Amygdala (tissue), 56 donors: ENCODE results near the gene AOPEP.

ENCODE experiments used
- DNase-seq, 56 donors: peaks; one replicate each; lab custom pipeline; 2025; lab: John Stamatoyannopoulos, UW

AOPEP gene

GRCh38 chr9:94995048-94995693 lies 268.7 kb downstream of the AOPEP start:
- no peak for DNase-seq

- DNase-seq = no peak
Observed at GRCh38 chr9:94996641-94997040, 270.1 kb downstream of the AOPEP start.

DNA sequence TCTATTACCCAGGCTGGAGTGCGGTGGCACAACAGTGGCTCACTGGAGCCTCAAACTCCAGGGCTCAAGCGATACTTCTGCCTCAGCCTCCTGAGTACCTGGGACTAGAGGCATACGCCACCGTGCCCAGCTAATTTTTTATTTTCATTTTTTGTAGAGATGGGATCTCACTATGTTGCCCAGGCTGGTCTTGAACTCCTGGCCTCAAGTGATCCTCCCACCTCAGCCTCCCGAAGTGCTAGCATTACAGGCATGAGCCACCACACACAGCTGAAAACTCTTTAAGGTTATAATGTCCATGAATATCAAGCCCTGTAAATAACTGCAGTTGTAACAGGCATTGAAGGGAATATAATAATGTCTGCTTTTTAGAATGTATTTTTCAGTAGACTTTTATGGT lies 271.2 kb downstream of the AOPEP start:
- no peak for DNase-seq

GRCh38 chr9:94999832-95000231 lies 273.3 kb downstream of the AOPEP start:
- no peak for DNase-seq

DNA sequence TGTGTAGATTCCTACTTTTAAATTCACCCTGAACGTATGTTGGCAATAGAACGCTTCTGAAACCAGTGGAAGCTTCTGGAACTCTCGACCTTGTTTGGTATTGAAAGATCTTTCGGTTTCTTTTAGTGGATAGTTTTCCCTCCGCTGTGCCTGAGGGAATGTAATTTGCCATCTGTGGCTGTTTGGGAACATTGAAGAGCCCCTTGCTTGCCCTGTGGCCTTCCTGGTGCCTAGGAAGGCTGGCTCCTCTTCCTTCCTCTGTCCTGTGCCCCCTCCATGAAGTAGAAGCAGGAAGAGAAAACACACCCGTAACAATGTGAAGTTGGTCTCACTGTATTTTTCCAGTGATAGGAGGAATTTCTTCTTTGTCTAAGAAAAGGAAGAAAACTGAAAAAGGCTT lies 274.3 kb downstream of the AOPEP start:
- DNase-seq = no peak

DNA sequence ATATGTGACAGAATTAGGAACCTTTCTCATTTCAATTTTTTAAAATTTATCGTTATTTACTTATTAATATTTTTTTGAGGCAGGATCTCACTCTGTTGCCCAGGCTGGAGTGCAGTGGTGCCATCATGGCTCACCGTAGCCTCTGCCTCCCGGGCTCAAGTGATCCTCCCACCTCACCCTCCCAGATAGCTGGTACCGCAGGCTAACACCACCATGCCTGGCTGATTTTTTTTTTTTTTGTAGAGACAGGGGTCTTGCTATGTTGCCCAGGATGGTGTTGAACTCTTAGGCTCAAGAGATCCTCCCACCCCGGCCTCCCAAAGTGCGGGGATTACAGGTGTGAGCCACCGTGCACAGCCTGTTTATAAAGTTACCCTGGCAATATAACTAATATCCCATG lies 275.2 kb downstream of the AOPEP start:
- DNase-seq = no peak

DNA sequence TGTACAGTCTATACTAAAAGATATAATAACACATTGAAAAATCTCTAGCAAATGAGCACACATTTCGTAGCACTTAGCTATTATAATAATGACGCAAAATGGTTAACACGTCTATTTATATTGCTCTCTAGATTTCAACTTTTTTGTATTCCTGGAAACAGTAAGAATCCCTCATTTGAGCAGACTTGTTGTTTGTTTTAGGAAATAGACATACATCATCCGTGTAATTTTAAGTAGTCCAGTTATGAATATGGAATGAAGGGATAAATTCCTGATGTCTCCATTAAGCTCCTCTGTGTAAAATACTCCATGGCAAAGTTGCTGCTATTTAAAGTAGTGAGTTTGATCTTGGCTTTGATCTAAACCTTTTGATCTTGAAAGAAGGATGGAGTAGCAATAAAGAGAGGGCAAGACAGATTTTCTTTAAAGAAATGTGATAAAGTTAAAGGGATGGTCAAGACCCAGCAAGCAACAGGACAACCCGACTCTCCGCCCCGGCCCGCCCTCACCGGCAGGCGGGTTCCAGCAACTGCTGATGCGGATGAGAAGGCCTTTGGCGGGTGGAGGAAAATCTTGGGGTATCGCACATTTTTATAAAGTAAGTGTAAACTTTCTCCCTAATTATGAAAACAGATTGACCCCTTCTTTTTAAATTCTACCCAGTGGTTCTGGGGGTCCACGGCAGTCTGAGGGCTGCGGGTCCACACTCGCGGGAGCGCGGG lies 277.4 kb downstream of the AOPEP start:
- DNase-seq = peak in 12 of 56 donors; percentile 18 to 58 (median 37)

- peak in 5 of 56 donors; percentile 29 to 63 (median 44) for DNase-seq
Observed at GRCh38 chr9:95004411-95005277, 278.1 kb downstream of the AOPEP start.

DNA sequence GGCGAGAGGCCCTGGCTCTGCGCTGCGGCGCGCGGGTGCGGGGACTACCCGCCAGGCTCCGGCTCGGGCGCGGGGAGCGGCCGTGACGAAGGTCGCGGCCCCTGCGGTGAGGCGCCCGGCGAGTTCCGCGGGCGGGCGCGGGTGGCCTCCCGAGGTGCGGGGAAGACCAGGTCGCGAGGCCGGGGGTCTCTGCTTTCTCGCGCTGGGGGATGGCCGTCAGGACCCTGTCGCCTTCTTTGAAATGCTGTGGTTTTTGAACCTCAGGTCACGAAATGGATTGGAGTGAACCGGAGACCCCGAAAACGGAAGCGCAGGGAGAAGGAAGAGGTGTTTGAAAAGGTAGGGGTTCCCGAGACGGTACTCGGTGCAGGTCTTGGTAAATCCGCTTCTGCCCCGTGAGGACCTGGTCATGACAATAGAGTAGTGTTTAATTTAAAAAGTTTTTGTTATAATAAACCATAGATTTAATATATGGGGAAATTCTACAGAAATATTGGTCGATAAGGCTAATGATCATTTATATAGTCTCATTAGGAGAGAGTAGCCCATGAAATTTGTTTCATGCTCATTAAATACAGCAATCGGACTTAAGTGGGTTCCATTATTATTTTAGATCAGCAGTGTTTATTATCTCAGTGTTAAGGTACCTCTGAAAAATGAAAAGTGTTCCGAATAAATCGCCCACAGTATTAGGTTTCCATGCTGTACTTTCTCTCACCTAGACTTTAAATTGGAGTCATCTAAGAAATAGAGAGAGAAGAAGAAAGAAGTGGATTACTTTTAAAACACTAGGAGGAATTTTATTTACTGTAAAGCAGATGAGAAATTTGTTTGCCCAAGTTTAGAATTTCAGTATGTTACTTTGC lies 279.0 kb downstream of the AOPEP start:
- DNase-seq = no peak

DNA sequence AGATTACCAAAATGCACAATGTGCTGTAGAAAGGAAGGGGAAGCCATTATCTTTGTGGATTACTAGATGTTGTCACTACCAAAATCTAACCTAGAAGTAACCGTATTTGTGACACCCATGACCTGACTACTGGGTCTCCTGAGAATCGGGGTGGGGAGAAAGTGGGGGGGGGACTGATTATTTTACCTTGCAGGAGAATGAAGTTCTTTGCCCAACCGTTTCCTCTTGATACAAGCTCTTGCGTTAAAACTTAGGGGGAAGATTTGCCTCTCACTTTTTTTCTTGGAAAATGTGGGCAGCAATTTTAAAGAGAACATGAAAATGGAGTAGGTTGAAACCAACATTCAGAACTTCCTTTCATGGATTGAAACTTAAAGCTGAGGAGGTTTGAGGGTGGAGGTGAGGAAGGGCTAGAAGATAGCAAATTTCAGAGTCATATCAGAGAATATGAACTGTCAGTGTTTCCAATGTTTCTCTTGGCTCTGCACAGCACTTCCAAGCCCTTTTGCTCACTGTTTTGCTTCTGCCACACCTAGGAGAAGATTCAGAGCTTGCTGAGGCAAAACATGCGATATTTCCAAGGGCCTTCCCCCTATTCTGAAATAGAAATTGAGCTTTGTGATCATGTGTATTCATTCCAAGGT lies 280.8 kb downstream of the AOPEP start:
- DNase-seq = peak in 2 of 56 donors; percentile 33 to 36

- DNase-seq = peak in 1 of 56 donors; percentile 32
Observed at GRCh38 chr9:95008151-95008771, 281.8 kb downstream of the AOPEP start.

DNA sequence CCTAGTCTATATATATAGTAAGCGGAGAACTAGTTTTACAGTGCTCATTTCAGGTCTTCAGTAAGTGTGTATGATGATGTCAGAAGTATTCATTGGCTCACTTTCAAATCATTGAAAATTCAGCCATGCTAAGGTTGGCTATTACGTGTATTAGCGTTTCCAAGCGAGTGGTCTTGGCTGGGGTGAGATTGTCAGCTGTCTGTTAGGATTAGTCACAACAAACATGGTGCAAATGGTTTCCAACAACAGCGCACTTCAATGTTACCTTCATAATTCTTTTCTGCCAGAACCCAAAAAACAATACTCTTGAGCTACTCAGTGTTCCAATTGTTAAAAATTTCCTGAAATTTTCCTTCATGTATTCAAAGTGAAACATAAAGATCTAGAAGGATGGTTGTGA lies 283.0 kb downstream of the AOPEP start:
- DNase-seq = no peak

DNA sequence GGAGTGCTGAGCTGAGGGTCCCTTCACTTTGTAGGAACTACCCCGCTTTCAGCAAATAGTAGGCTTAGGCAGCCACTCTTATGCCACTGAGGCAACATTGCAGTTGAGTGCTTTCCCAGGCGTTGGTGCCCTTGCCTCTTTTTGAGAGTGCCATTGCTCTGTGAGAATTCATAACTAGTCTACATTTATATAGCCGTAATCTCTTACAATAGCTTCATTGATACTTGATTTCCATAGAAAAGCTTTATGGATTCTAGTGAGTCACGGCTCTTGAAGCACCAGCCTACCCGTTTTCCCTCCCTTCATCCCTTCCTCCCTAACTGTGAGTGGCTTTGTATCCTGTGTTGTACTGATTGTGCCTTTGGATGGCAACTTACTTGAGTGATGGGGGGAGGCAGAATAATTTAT lies 283.9 kb downstream of the AOPEP start:
- DNase-seq = peak in 12 of 56 donors; percentile 28 to 72 (median 44)

- no peak for DNase-seq
Observed at GRCh38 chr9:95012035-95012708, 285.7 kb downstream of the AOPEP start.

GRCh38 chr9:95012902-95013301 lies 286.4 kb downstream of the AOPEP start:
- no peak for DNase-seq

DNA sequence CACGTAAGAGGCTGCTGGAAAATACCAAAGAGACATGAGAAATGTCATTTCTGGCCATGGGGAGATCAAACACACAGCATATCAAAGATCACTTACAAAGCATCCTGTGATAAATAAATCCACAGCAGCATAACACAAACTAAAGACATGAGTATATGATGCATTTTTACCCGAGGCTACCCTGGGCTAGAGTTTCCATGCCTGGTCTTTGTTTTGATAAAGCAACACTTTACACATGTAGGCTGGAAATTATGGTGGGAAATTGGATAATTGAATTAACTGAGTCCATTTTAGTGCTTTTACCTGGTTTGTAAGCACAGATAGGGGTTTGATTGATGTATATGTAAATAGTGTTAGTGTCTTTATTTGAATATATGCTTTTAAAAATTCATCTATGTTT lies 288.4 kb downstream of the AOPEP start:
- no peak for DNase-seq

- no peak for DNase-seq
Observed at GRCh38 chr9:95015569-95015968, 289.1 kb downstream of the AOPEP start.

- DNase-seq = no peak
Observed at GRCh38 chr9:95017062-95017461, 290.6 kb downstream of the AOPEP start.

GRCh38 chr9:95017661-95018060 lies 291.2 kb downstream of the AOPEP start:
- no peak for DNase-seq
